GM12878 (cell line): ENCODE measurements around the gene PCIF1. TPM values are rescaled to one million over a fixed set of nuclear protein-coding genes. Genes with fewer than 3 reads are reported as not detected.
A peak's percentile ranks its signal among the peaks of the same experiment; 100 is the strongest.

Source experiments
- ATAC-seq: fragments of 200-7000 bp; cut with Tn5 transposase; 3 replicates; pipeline ENCODE4 v1.9.1; 2020; ENCODE audit warnings: mild to moderate bottlenecking, moderate library complexity
- BruUV-seq: library from RNA; stranded (reverse); fragments of 400-500 nt; replicated peaks from 2 replicates; lab custom pipeline; 2021; lab: Mats Ljungman, UMichigan
- CTCF ChIA-PET: fragments of 300-600 bp; sonication (Branson Sonifier 250); formaldehyde crosslinking; extraction: SDS; loops from one replicate; lab custom pipeline; 2021; ENCODE audit warnings: inconsistent platforms; lab: Yijun Ruan, JAX
- POLR2A ChIA-PET: fragments of 350-600 bp; formaldehyde crosslinking; extraction: SDS; loops from one replicate; lab custom pipeline; 2021; ENCODE audit warnings: inconsistent platforms; lab: Charles Lee
- RAD21 ChIA-PET: fragments of 300-600 bp; sonication (Branson Sonifier 250); formaldehyde crosslinking; loops from one replicate; lab custom pipeline; 2023; ENCODE audit warnings: antibody characterized with exemption; ENCODE audit not compliant: unreplicated experiment; lab: Charles Lee
- SMC1A ChIA-PET: fragments of 300-600 bp; sonication (Branson Sonifier 250); formaldehyde crosslinking; loops from one replicate; lab custom pipeline; 2023; ENCODE audit not compliant: unreplicated experiment, uncharacterized antibody; lab: Charles Lee
- DNase-seq: peaks from one replicate; pipeline ENCODE4 v3.0.0-alpha.2; 2011; ENCODE audit warnings: low read depth, low spot score
- FAIRE-seq: peaks from 3 replicates; lab custom pipeline; 2011; peaks lifted over from hg19 to GRCh38; lab: Jason Lieb, UNC
- H2AFZ ChIP-seq: 2 replicates; pipeline ENCODE4 v1.6.0; 2011; ENCODE audit warnings: low read depth, low read length, control low read depth; ENCODE audit not compliant: control insufficient read depth
- H3K27ac ChIP-seq: 2 replicates; pipeline ENCODE4 v1.5.1; 2011; ENCODE audit warnings: control low read depth; ENCODE audit not compliant: control insufficient read depth, insufficient read depth
- H3K27me3 ChIP-seq, 2 experiments: replicated peaks in 1 of 2; 2 replicates each; pipeline versions ENCODE4 v1.6.0 to v1.6.1; 2011; ENCODE audit warnings: low read length in 1 of 2; ENCODE audit not compliant: control insufficient read depth in 2 of 2, insufficient read depth in 2 of 2
- H3K36me3 ChIP-seq, 2 experiments: 2 replicates each; pipeline ENCODE4 v1.5.1; 2011; ENCODE audit warnings: low read length in 1 of 2; ENCODE audit not compliant: control insufficient read depth in 2 of 2, insufficient read depth in 2 of 2
- H3K4me1 ChIP-seq: 2 replicates; pipeline ENCODE4 v1.6.1; 2011; ENCODE audit warnings: mild to moderate bottlenecking, low read length, moderate library complexity, mixed read lengths; ENCODE audit not compliant: control insufficient read depth, insufficient read depth
- H3K4me2 ChIP-seq: 2 replicates; pipeline ENCODE4 v1.6.0; 2011; ENCODE audit warnings: control low read depth; ENCODE audit not compliant: control insufficient read depth, insufficient read depth
- H3K4me3 ChIP-seq: fragments of 200-600 bp; sonication (generic); 2 replicates; pipeline ENCODE4 v1.5.1; 2016
- H3K79me2 ChIP-seq: 2 replicates; pipeline ENCODE4 v1.6.0; 2011; ENCODE audit warnings: low read length; ENCODE audit not compliant: control insufficient read depth, insufficient read depth
- H3K9ac ChIP-seq: 2 replicates; pipeline ENCODE4 v1.8.0; 2011; ENCODE audit warnings: low read length, control low read depth, mixed read lengths; ENCODE audit not compliant: control insufficient read depth, insufficient read depth
- H3K9me3 ChIP-seq: replicated peaks from 3 replicates; pipeline ENCODE4 v1.5.1; 2011; ENCODE audit warnings: mild to moderate bottlenecking, low read length; ENCODE audit not compliant: control insufficient read depth, insufficient read depth
- H4K20me1 ChIP-seq: 2 replicates; pipeline ENCODE4 v1.6.0; 2011; ENCODE audit not compliant: control insufficient read depth, insufficient read depth
- ATF7 ChIP-seq: fragments of 450-650 bp; IDR thresholded peaks from 2 replicates; pipeline ENCODE4 v1.6.1; 2016; ENCODE audit warnings: low read depth, mild to moderate bottlenecking
- CREM ChIP-seq: IDR thresholded peaks from 2 replicates; pipeline ENCODE4 v1.6.1; 2014; ENCODE audit warnings: antibody characterized with exemption, low read depth
- KDM1A ChIP-seq: fragments of 200-600 bp; sonication (generic); IDR thresholded peaks from 2 replicates; pipeline ENCODE4 v1.6.1; 2016; ENCODE audit warnings: borderline replicate concordance
- NFXL1 ChIP-seq: fragments of 450-650 bp; IDR thresholded peaks from 2 replicates; pipeline ENCODE4 v1.6.1; 2017; ENCODE audit warnings: antibody characterized with exemption, mild to moderate bottlenecking, borderline replicate concordance
- POLR2AphosphoS5 ChIP-seq: IDR thresholded peaks from 2 replicates; pipeline ENCODE4 v1.6.1; 2011; ENCODE audit warnings: mild to moderate bottlenecking, low read length, inconsistent platforms
- SIX5 ChIP-seq: IDR thresholded peaks from 2 replicates; pipeline ENCODE4 v1.6.1; 2011; ENCODE audit warnings: mild to moderate bottlenecking, low read depth, low read length, moderate library complexity; ENCODE audit not compliant: severe bottlenecking
- WGBS: methylation state at CpG from one replicate; pipeline ENCODE4 v1.1.6; 2016; ENCODE audit warnings: low lambda C conversion rate; ENCODE audit not compliant: insufficient replicate concordance, insufficient coverage; ENCODE audit errors: missing lambda C conversion rate; 5-methylcytosine and 5-hydroxymethylcytosine counted together
- in situ Hi-C: fragments of 300-500 bp; cut with MboI; formaldehyde crosslinking; loops from 9 replicates; pipeline ENCODE4 v1.14.3; 2018; ENCODE audit warnings: mixed read lengths
- intact Hi-C: fragments of 100-400 bp; cut with micrococcal nuclease; formaldehyde crosslinking; loops from one replicate; pipeline ENCODE4 v1.14.2; 2022; ENCODE audit not compliant: unreplicated experiment
- polyA plus RNA-seq, 11 experiments: library from polyadenylated mRNA; depleted of rRNA in 4 of 11; unstranded in 6 of 11; stranded (reverse) in 5 of 11; fragments of >200 nt; fragmentation: Nextera tagmentation in 4 of 11; fragmentation: Illumina TruSeq in 1 of 11; extraction: Ambion mirVana in 4 of 11; extraction: Trizol in 1 of 11; gene quantifications; 1 replicate in 1 of 11; 2 replicates in 10 of 11; pipeline versions ENCODE4 v1.2.1 to v1.2.3, GENCODE V29; 2011 to 2016; ENCODE audit warnings: inconsistent platforms in 2 of 11, missing spikeins in 2 of 11, low read depth in 1 of 11
- total RNA-seq, 4 experiments: library from RNA; depleted of rRNA in 3 of 4; stranded (reverse); fragments of >200 nt in 3 of 4; fragmentation: Illumina TruSeq in 1 of 4; extraction: Trizol in 1 of 4; gene quantifications; 2 replicates each; pipeline versions ENCODE4 v1.2.1 to v1.2.3, GENCODE V29; 2013 to 2021
- TF ChIP-seq, protein P1 (sequence below): IDR thresholded peaks from 2 replicates; pipeline ENCODE4 v1.6.1; 2011; ENCODE audit warnings: borderline replicate concordance, low read depth, mild to moderate bottlenecking, moderate library complexity, low read length; ENCODE audit not compliant: insufficient read depth, poor library complexity, severe bottlenecking
- TF ChIP-seq, protein P2 (sequence below): IDR thresholded peaks from 2 replicates; pipeline ENCODE4 v1.6.1; 2012; ENCODE audit warnings: low read length, inconsistent platforms
- TF ChIP-seq, protein P3 (sequence below): IDR thresholded peaks from 2 replicates; pipeline ENCODE4 v1.6.1; 2012; ENCODE audit warnings: mild to moderate bottlenecking, low read depth, low read length

PCIF1 gene
- total and polyA plus RNA-seq, 10 of the 15 experiments (the other 5 are each of a cell fraction or from before 2014, with no cell fraction given): 8.4 to 32.9 (median 17.6) TPM

DNA sequence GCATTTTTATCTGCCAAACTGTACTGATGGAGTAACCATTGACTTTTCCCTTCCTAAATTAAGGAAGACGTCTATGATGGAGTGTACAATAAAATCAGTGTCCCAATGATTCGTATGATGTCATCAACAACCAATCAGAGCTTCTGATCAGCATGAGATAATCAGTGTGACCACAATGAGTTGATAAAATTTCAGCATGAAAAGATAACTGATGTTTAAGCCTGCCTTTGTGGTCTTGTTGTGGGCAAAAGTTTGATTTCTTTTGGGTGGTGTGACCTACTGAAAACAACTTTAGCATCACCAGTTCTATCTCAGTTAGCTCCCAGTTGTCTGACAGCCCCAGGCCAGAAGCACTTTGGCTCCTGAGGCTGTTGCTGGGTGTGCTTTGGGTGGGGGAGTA, 3.3 kb downstream of the PCIF1 start:
- Histone ChIP-seq H3K4me3 (no peak overlapping the region), H3K27me3 (no peaks in the 10 kb centered on the region), H3K4me1 (peaks cover 5% of the 10 kb centered on the region; the same call in 1 of the 2 replicates), H3K4me2 (no peak overlapping the region), H4K20me1 (no peaks in the 10 kb centered on the region), H3K9ac (no peak overlapping the region), H3K36me3 (peaks cover 16 to 19% of the 10 kb centered on the region in 2 experiments; a peak in 3 of 4 replicates), H2AFZ (no peak overlapping the region), H3K27ac (no peak overlapping the region), H3K9me3 (no peaks in the 10 kb centered on the region), H3K79me2 (peaks cover 23% of the 10 kb centered on the region)
- CTCF ChIA-PET: interaction anchor here (0.7 to 6.5 kb wide), 4 partner anchors 25 to 114 kb away, joined by 3 to 79 read pairs (median 6); no protein-coding TSS in a partner anchor
- 62% methylated on average over 2 of the region's 2 CpGs for WGBS
- FAIRE-seq (no peak), ATAC-seq (no peak), DNase-seq (no peak)
- SMC1A ChIA-PET: no interaction called here
- intact Hi-C loops: no loop called here
- in situ Hi-C loops: no loop called here
- RAD21 ChIA-PET: interaction anchor here (5.5 kb wide), 1 partner anchor 23 kb away, joined by 66 read pairs; no protein-coding TSS in a partner anchor
- TF ChIP-seq NFXL1: no peak
- TF ChIP-seq, protein P1, sequence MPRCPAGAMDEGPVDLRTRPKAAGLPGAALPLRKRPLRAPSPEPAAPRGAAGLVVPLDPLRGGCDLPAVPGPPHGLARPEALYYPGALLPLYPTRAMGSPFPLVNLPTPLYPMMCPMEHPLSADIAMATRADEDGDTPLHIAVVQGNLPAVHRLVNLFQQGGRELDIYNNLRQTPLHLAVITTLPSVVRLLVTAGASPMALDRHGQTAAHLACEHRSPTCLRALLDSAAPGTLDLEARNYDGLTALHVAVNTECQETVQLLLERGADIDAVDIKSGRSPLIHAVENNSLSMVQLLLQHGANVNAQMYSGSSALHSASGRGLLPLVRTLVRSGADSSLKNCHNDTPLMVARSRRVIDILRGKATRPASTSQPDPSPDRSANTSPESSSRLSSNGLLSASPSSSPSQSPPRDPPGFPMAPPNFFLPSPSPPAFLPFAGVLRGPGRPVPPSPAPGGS: no peak
- peak; percentile 81 for TF ChIP-seq ATF7
- no peak for TF ChIP-seq POLR2AphosphoS5
- TF ChIP-seq, protein P2, sequence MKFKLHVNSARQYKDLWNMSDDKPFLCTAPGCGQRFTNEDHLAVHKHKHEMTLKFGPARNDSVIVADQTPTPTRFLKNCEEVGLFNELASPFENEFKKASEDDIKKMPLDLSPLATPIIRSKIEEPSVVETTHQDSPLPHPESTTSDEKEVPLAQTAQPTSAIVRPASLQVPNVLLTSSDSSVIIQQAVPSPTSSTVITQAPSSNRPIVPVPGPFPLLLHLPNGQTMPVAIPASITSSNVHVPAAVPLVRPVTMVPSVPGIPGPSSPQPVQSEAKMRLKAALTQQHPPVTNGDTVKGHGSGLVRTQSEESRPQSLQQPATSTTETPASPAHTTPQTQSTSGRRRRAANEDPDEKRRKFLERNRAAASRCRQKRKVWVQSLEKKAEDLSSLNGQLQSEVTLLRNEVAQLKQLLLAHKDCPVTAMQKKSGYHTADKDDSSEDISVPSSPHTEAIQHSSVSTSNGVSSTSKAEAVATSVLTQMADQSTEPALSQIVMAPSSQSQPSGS: peak; percentile 36; the same call in 1 of the 2 replicates
- no peak for TF ChIP-seq CREM
- TF ChIP-seq KDM1A: no peak
- TF ChIP-seq, protein P3, sequence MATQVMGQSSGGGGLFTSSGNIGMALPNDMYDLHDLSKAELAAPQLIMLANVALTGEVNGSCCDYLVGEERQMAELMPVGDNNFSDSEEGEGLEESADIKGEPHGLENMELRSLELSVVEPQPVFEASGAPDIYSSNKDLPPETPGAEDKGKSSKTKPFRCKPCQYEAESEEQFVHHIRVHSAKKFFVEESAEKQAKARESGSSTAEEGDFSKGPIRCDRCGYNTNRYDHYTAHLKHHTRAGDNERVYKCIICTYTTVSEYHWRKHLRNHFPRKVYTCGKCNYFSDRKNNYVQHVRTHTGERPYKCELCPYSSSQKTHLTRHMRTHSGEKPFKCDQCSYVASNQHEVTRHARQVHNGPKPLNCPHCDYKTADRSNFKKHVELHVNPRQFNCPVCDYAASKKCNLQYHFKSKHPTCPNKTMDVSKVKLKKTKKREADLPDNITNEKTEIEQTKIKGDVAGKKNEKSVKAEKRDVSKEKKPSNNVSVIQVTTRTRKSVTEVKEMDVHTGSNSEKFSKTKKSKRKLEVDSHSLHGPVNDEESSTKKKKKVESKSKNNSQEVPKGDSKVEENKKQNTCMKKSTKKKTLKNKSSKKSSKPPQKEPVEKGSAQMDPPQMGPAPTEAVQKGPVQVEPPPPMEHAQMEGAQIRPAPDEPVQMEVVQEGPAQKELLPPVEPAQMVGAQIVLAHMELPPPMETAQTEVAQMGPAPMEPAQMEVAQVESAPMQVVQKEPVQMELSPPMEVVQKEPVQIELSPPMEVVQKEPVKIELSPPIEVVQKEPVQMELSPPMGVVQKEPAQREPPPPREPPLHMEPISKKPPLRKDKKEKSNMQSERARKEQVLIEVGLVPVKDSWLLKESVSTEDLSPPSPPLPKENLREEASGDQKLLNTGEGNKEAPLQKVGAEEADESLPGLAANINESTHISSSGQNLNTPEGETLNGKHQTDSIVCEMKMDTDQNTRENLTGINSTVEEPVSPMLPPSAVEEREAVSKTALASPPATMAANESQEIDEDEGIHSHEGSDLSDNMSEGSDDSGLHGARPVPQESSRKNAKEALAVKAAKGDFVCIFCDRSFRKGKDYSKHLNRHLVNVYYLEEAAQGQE: no peak
- no peak for TF ChIP-seq SIX5
- POLR2A ChIA-PET: interaction anchor here (1.4 to 1.7 kb wide), 2 partner anchors 29 to 57 kb away, joined by 3 to 4 read pairs; partner anchors contain the start of gene ZSWIM1
- no TSS peak for BruUV-seq
